ENCODE data around the gene MYL4. TPM values are rescaled to one million over a fixed set of nuclear protein-coding genes. Genes with fewer than 3 reads are reported as not detected.
A peak's percentile ranks its signal among the peaks of the same experiment; 100 is the strongest.

MYL4 gene
- total RNA-seq, 8 experiments from 2014 or later: 0.71 TPM; not detected in 7

GRCh38 chr17:47201166-47201565 is 8.0 kb upstream of the MYL4 start:
- Histone ChIP-seq H3K4me1 (replicated peaks in 1 of 2) (peaks cover 0 to 4% of the 10 kb centered on the region in 2 donors), H3K4me3 (no peak overlapping the region), H3K27ac (no peak overlapping the region)
- in situ Hi-C loops (cut with MboI; ENCODE audit: low pct_unique_long_range_greater_than_20kb in 2 of 9, low sequenced_read_pairs in 9 of 9, unreplicated experiment in 9 of 9): loop anchor here in 1 of 9 experiments (25.0 kb wide), 1 partner anchor 111 kb away; the partner anchor contains the start of gene EFCAB13
- no peak for ATAC-seq (replicated peaks in 6 of 8)
- 22 to 79% (median 43%) methylated on average over 2 to 4 of the region's 4 CpGs; no CpG with 5 or more reads in 1 of the 10 experiments for WGBS, 10 experiments

- in situ Hi-C loops (cut with MboI; ENCODE audit: low pct_unique_long_range_greater_than_20kb in 2 of 9, low sequenced_read_pairs in 9 of 9, unreplicated experiment in 9 of 9): loop anchor here in 1 of 9 experiments (25.0 kb wide), 1 partner anchor 108 kb away; the partner anchor contains the start of gene EFCAB13
- H3K4me1 ChIP-seq (replicated peaks in 1 of 2): peaks cover 0 to 4% of the 10 kb centered on the region in 2 donors
- 0 to 100% (median 80%) methylated on average over 1 to 4 of the region's 6 CpGs; no CpG with 5 or more reads in 3 of the 10 experiments for WGBS, 10 experiments
- ATAC-seq (replicated peaks in 6 of 8): peak in 1 of 8 experiments; percentile 15
- no peak overlapping the region for H3K4me3 ChIP-seq
- H3K27ac ChIP-seq: no peak overlapping the region
These were observed 5.0 kb upstream of the MYL4 start for GRCh38 chr17:47203984-47204721.

- peak in 7 of 8 experiments; percentile 23 to 79 (median 50) for ATAC-seq (replicated peaks in 6 of 8)
- 11 to 100% (median 60%) methylated on average over 1 to 4 of the region's 6 CpGs for WGBS, 10 experiments
- H3K4me1 ChIP-seq (replicated peaks in 1 of 2): peaks cover 0 to 4% of the 10 kb centered on the region in 2 donors
These were observed 4.3 kb upstream of the MYL4 start for GRCh38 chr17:47204722-47205418.

GRCh38 chr17:47205419-47205963 is 3.7 kb upstream of the MYL4 start:
- in situ Hi-C loops (cut with MboI; ENCODE audit: low pct_unique_long_range_greater_than_20kb in 2 of 9, low sequenced_read_pairs in 9 of 9, unreplicated experiment in 9 of 9): loop anchor here in 1 of 9 experiments (25.0 kb wide), 1 partner anchor 107 kb away; the partner anchor contains the start of gene EFCAB13
- no peak overlapping the region for H3K27ac ChIP-seq

More at GRCh38 chr17:47204722-47205418, 4.3 kb upstream of the MYL4 start:
- no peak overlapping the region for H3K27ac ChIP-seq
- in situ Hi-C loops (cut with MboI; ENCODE audit: low pct_unique_long_range_greater_than_20kb in 2 of 9, low sequenced_read_pairs in 9 of 9, unreplicated experiment in 9 of 9): loop anchor here in 1 of 9 experiments (25.0 kb wide), 1 partner anchor 107 kb away; the partner anchor contains the start of gene EFCAB13
- no peak overlapping the region for H3K4me3 ChIP-seq

GRCh38 chr17:47207143-47208067 is 1.7 kb upstream of the MYL4 start:
- Histone ChIP-seq H3K27ac (no peak overlapping the region), H3K4me1 (replicated peaks in 1 of 2) (peaks cover 2 to 4% of the 10 kb centered on the region in 2 donors), H3K4me3 (no peak overlapping the region)
- in situ Hi-C loops (cut with MboI; ENCODE audit: low pct_unique_long_range_greater_than_20kb in 2 of 9, low sequenced_read_pairs in 9 of 9, unreplicated experiment in 9 of 9): loop anchor here in 1 of 9 experiments (25.0 kb wide), 1 partner anchor 105 kb away; the partner anchor contains the start of gene EFCAB13
- no peak for ATAC-seq (replicated peaks in 6 of 8)
- 41 to 100% (median 82%) methylated on average over 1 to 8 of the region's 8 CpGs for WGBS, 10 experiments

More at GRCh38 chr17:47205419-47205963, 3.7 kb upstream of the MYL4 start:
- Histone ChIP-seq H3K4me3 (no peak overlapping the region), H3K4me1 (replicated peaks in 1 of 2) (peaks cover 2 to 4% of the 10 kb centered on the region in 2 donors)
- peak in 3 of 8 experiments; percentile 30 to 81 (median 48) for ATAC-seq (replicated peaks in 6 of 8)
- 39 to 90% (median 72%) methylated on average over 1 to 9 of the region's 9 CpGs; no CpG with 5 or more reads in 2 of the 10 experiments for WGBS, 10 experiments

GRCh38 chr17:47209499-47209898 is 351 bp downstream of the MYL4 start:
- Histone ChIP-seq H3K4me1 (replicated peaks in 1 of 2) (peaks cover 2 to 4% of the 10 kb centered on the region in 2 donors), H3K4me3 (no peak overlapping the region), H3K27ac (no peak overlapping the region)
- no peak for ATAC-seq (replicated peaks in 6 of 8)
- whole genome bisulfite sequencing, 10 experiments: 73 to 100% (median 90%) methylated on average over 1 to 3 of the region's 3 CpGs; no CpG with 5 or more reads in 6 of the 10 experiments
- in situ Hi-C loops (cut with MboI; ENCODE audit: low pct_unique_long_range_greater_than_20kb in 2 of 9, low sequenced_read_pairs in 9 of 9, unreplicated experiment in 9 of 9): loop anchor here in 1 of 9 experiments (25.0 kb wide), 1 partner anchor 103 kb away; the partner anchor contains the start of gene EFCAB13

GRCh38 chr17:47210105-47210504 is 957 bp downstream of the MYL4 start:
- Histone ChIP-seq H3K4me1 (replicated peaks in 1 of 2) (peaks cover 0 to 2% of the 10 kb centered on the region in 2 donors), H3K4me3 (no peak overlapping the region), H3K27ac (no peak overlapping the region)
- in situ Hi-C loops (cut with MboI; ENCODE audit: low pct_unique_long_range_greater_than_20kb in 2 of 9, low sequenced_read_pairs in 9 of 9, unreplicated experiment in 9 of 9): loop anchor here in 1 of 9 experiments (25.0 kb wide), 1 partner anchor 102 kb away; the partner anchor contains the start of gene EFCAB13
- ATAC-seq (replicated peaks in 6 of 8): peak in 1 of 8 experiments; percentile 11
- 60 to 90% methylated on average over 1 to 2 of the region's 3 CpGs; no CpG with 5 or more reads in 8 of the 10 experiments for WGBS, 10 experiments

- WGBS, 10 experiments: 52 to 100% (median 82%) methylated on average over 1 to 2 of the region's 2 CpGs; no CpG with 5 or more reads in 5 of the 10 experiments
- Histone ChIP-seq H3K4me1 (replicated peaks in 1 of 2) (peaks cover 0 to 2% of the 10 kb centered on the region in 2 donors), H3K27ac (no peak overlapping the region), H3K4me3 (no peak overlapping the region)
- in situ Hi-C loops (cut with MboI; ENCODE audit: low pct_unique_long_range_greater_than_20kb in 2 of 9, low sequenced_read_pairs in 9 of 9, unreplicated experiment in 9 of 9): loop anchor here in 1 of 9 experiments (25.0 kb wide), 1 partner anchor 102 kb away; the partner anchor contains the start of gene EFCAB13
- no peak for ATAC-seq (replicated peaks in 6 of 8)
These were observed 1.6 kb downstream of the MYL4 start for GRCh38 chr17:47210779-47211178.

GRCh38 chr17:47212458-47212857 is 3.3 kb downstream of the MYL4 start:
- no peak for ATAC-seq (replicated peaks in 6 of 8)
- H3K27ac ChIP-seq: no peak overlapping the region
- WGBS, 10 experiments: 33 to 100% (median 88%) methylated on average over 1 to 2 of the region's 2 CpGs; no CpG with 5 or more reads in 1 of the 10 experiments
- in situ Hi-C loops (cut with MboI; ENCODE audit: low pct_unique_long_range_greater_than_20kb in 2 of 9, low sequenced_read_pairs in 9 of 9, unreplicated experiment in 9 of 9): loop anchor here in 1 of 9 experiments (25.0 kb wide), 1 partner anchor 100 kb away; the partner anchor contains the start of gene EFCAB13
- peaks cover 0 to 2% of the 10 kb centered on the region in 2 donors for H3K4me1 ChIP-seq (replicated peaks in 1 of 2)
- H3K4me3 ChIP-seq: no peak overlapping the region

- WGBS, 10 experiments: 33 to 85% (median 67%) methylated on average over 1 to 4 of the region's 4 CpGs; no CpG with 5 or more reads in 4 of the 10 experiments
- no peak for ATAC-seq (replicated peaks in 6 of 8)
- H3K4me1 ChIP-seq (replicated peaks in 1 of 2): peaks cover 0 to 2% of the 10 kb centered on the region in 2 donors
- no peak overlapping the region for H3K4me3 ChIP-seq
- H3K27ac ChIP-seq: no peak overlapping the region
- in situ Hi-C loops (cut with MboI; ENCODE audit: low pct_unique_long_range_greater_than_20kb in 2 of 9, low sequenced_read_pairs in 9 of 9, unreplicated experiment in 9 of 9): loop anchor here in 1 of 9 experiments (25.0 kb wide), 1 partner anchor 99 kb away; the partner anchor contains the start of gene EFCAB13
These were observed 4.4 kb downstream of the MYL4 start for GRCh38 chr17:47213540-47213939.

- no peak for ATAC-seq (replicated peaks in 6 of 8)
- H3K4me1 ChIP-seq (replicated peaks in 1 of 2): peaks cover under 1 to 3% of the 10 kb centered on the region in 2 donors
- WGBS, 10 experiments: 60 to 100% (median 84%) methylated on average over 1 to 3 of the region's 3 CpGs
- no peak overlapping the region for H3K4me3 ChIP-seq
- no peak overlapping the region for H3K27ac ChIP-seq
- in situ Hi-C loops (cut with MboI; ENCODE audit: low pct_unique_long_range_greater_than_20kb in 2 of 9, low sequenced_read_pairs in 9 of 9, unreplicated experiment in 9 of 9): loop anchor here in 1 of 9 experiments (25.0 kb wide), 1 partner anchor 97 kb away; the partner anchor contains the start of gene EFCAB13
These were observed 5.8 kb downstream of the MYL4 start for GRCh38 chr17:47214931-47215330.
